Uterus (tissue), 2 donors: Measurements from ENCODE around the gene CEP131.

Experiments used
- CTCF ChIP-seq, 4 experiments: fragments of 200-600 bp in 2 of 4; fragments of 450-650 bp in 2 of 4; sonication (generic) in 2 of 4; IDR thresholded peaks; one replicate each; pipeline ENCODE4 v1.5.1; 2016 to 2019; ENCODE audit warnings: antibody characterized with exemption in 4 of 4, mild to moderate bottlenecking in 2 of 4, moderate library complexity in 1 of 4
- POLR2A ChIP-seq, 2 donors: fragments of 450-650 bp; IDR thresholded peaks; one replicate each; pipeline ENCODE4 v1.6.1; 2016; ENCODE audit warnings: antibody characterized with exemption in 2 of 2, mild to moderate bottlenecking in 1 of 2, moderate library complexity in 1 of 2

DNA sequence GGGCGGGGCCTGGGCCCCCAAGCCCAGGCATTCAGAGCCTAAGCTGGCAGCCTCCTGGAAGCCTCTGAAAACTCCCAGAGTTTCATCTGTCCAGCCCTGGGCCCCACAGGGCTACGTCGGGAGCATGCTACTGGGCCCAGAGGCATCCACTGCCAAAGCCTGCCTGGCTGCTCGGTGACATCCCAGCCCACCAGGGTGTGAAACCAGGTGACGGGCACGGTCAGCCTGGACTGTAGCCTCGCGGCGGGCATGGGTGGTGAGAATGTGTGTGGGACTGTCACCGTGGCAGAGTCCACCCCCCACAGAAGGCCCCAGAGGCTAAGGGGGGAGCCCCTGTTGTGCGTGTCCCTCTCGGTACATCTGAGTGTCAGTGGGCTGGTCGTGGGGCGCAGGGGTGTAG, 31.1 kb downstream of the CEP131 start:
- TF ChIP-seq CTCF (IDR thresholded peaks at IDR 0.05) = no peak
- TF ChIP-seq POLR2A (IDR thresholded peaks at IDR 0.05) = no peak
